Measurements from ENCODE around the gene APOL2. TPM values are rescaled to one million over a fixed set of nuclear protein-coding genes. Genes with fewer than 3 reads are reported as not detected.

Gene APOL2
- polyA plus RNA-seq, 1 donor from 2014 or later = not detected

DNA sequence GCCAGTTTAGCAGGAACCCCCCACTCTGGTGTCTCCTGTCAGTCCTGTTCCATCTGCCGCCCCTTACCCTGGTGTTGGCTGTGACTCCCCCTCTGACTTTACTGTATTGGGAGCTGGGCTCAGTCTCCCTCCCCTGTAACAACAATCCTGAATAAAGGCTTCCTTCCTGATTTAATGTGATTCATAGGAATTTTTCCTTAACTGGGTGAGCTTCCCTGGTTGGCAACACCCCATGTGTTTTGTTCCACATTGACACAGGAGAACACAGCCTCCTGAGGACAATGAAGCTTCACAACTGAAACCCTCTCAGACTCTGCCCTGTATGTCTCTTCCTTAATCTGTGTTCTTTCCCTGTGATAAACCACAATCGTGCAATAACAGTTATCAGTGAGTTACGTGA is 46.2 kb downstream of the APOL2 start:
- H3K27ac ChIP-seq (ENCODE audit: low read length) = no peak overlapping the region
- no peaks in the 10 kb centered on the region for H3F3A ChIP-seq (ENCODE audit: insufficient read depth, low read length, poor library complexity, severe bottlenecking)
- H3K9me2 ChIP-seq (ENCODE audit: insufficient read depth, low read length) = no peaks in the 10 kb centered on the region
- no peaks in the 10 kb centered on the region for H3K36me3 ChIP-seq (ENCODE audit: insufficient read depth, low read length)
- H3K9ac ChIP-seq (ENCODE audit: low read length) = no peak overlapping the region
- no peak for TF ChIP-seq RAD21 (conservative IDR thresholded peaks at IDR 0.05)
- no peak for TF ChIP-seq EP300 (conservative IDR thresholded peaks at IDR 0.05; ENCODE audit: poor library complexity, severe bottlenecking)
- no peak for TF ChIP-seq TAF1 (IDR thresholded peaks at IDR 0.05; ENCODE audit: low read depth)
- TF ChIP-seq, protein P1, sequence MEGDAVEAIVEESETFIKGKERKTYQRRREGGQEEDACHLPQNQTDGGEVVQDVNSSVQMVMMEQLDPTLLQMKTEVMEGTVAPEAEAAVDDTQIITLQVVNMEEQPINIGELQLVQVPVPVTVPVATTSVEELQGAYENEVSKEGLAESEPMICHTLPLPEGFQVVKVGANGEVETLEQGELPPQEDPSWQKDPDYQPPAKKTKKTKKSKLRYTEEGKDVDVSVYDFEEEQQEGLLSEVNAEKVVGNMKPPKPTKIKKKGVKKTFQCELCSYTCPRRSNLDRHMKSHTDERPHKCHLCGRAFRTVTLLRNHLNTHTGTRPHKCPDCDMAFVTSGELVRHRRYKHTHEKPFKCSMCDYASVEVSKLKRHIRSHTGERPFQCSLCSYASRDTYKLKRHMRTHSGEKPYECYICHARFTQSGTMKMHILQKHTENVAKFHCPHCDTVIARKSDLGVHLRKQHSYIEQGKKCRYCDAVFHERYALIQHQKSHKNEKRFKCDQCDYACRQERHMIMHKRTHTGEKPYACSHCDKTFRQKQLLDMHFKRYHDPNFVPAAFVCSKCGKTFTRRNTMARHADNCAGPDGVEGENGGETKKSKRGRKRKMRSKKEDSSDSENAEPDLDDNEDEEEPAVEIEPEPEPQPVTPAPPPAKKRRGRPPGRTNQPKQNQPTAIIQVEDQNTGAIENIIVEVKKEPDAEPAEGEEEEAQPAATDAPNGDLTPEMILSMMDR (IDR thresholded peaks at IDR 0.05; ENCODE audit: poor library complexity, severe bottlenecking) = no peak
- no peak for TF ChIP-seq SMC3 (conservative IDR thresholded peaks at IDR 0.05; ENCODE audit: poor library complexity)
- no peaks in the 10 kb centered on the region for H3K79me2 ChIP-seq (replicated peaks; ENCODE audit: insufficient read depth, low read length)
- H2AFZ ChIP-seq (ENCODE audit: low read depth, low read length) = no peak overlapping the region
- no peaks in the 10 kb centered on the region for H3K27me3 ChIP-seq (ENCODE audit: insufficient read depth, low read depth, low read length)
- H3K4me2 ChIP-seq (ENCODE audit: low read length) = no peak overlapping the region
- H3K4me3 ChIP-seq (ENCODE audit: low read length) = no peak overlapping the region
- no peaks in the 10 kb centered on the region for H4K20me1 ChIP-seq (ENCODE audit: insufficient read depth)
- no peaks in the 10 kb centered on the region for H3K9me3 ChIP-seq (ENCODE audit: low read length)

DNA sequence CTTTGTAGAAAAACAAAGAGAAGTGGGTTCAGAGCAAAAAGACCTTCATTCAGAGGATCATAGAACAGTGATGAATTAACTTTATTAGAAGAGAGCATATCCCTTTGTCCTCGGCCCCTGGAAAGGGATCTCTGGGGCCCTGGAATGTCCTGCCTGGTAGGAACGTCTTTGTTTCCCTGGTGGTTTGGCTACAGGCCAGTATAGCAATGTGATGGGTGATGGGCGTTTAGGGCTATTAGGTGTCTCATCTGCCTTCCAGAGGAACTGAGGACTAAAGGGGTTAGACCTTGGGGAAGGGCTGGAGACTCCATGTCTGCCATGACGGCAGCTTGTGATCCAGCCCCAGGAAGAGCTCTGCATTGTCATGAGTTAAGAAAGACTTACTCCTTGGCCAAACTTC is 46.8 kb downstream of the APOL2 start:
- no peak overlapping the region for H3K4me2 ChIP-seq (ENCODE audit: low read length)
- H3K27ac ChIP-seq (ENCODE audit: low read length) = no peak overlapping the region
- H3K79me2 ChIP-seq (replicated peaks; ENCODE audit: insufficient read depth, low read length) = no peaks in the 10 kb centered on the region
- no peak overlapping the region for H3K4me3 ChIP-seq (ENCODE audit: low read length)
- H3K9me3 ChIP-seq (ENCODE audit: low read length) = no peaks in the 10 kb centered on the region
- no peaks in the 10 kb centered on the region for H3K27me3 ChIP-seq (ENCODE audit: insufficient read depth, low read depth, low read length)
- H3F3A ChIP-seq (ENCODE audit: insufficient read depth, low read length, poor library complexity, severe bottlenecking) = no peaks in the 10 kb centered on the region
- no peaks in the 10 kb centered on the region for H4K20me1 ChIP-seq (ENCODE audit: insufficient read depth)
- H3K36me3 ChIP-seq (ENCODE audit: insufficient read depth, low read length) = no peaks in the 10 kb centered on the region
- H2AFZ ChIP-seq (ENCODE audit: low read depth, low read length) = no peak overlapping the region
- H3K9ac ChIP-seq (ENCODE audit: low read length) = no peak overlapping the region
- TF ChIP-seq RAD21 (conservative IDR thresholded peaks at IDR 0.05) (no peak), POLR2AphosphoS5 (IDR thresholded peaks at IDR 0.05) (no peak), EP300 (conservative IDR thresholded peaks at IDR 0.05; ENCODE audit: poor library complexity, severe bottlenecking) (no peak), MXI1 (conservative IDR thresholded peaks at IDR 0.05; ENCODE audit: poor library complexity, severe bottlenecking) (no peak), EZH2 (IDR thresholded peaks at IDR 0.05; ENCODE audit: borderline replicate concordance, insufficient read depth, low read length, poor library complexity, severe bottlenecking) (no peak), TAF1 (IDR thresholded peaks at IDR 0.05; ENCODE audit: low read depth) (no peak), SMC3 (conservative IDR thresholded peaks at IDR 0.05; ENCODE audit: poor library complexity) (no peak)
- TF ChIP-seq, protein P2, sequence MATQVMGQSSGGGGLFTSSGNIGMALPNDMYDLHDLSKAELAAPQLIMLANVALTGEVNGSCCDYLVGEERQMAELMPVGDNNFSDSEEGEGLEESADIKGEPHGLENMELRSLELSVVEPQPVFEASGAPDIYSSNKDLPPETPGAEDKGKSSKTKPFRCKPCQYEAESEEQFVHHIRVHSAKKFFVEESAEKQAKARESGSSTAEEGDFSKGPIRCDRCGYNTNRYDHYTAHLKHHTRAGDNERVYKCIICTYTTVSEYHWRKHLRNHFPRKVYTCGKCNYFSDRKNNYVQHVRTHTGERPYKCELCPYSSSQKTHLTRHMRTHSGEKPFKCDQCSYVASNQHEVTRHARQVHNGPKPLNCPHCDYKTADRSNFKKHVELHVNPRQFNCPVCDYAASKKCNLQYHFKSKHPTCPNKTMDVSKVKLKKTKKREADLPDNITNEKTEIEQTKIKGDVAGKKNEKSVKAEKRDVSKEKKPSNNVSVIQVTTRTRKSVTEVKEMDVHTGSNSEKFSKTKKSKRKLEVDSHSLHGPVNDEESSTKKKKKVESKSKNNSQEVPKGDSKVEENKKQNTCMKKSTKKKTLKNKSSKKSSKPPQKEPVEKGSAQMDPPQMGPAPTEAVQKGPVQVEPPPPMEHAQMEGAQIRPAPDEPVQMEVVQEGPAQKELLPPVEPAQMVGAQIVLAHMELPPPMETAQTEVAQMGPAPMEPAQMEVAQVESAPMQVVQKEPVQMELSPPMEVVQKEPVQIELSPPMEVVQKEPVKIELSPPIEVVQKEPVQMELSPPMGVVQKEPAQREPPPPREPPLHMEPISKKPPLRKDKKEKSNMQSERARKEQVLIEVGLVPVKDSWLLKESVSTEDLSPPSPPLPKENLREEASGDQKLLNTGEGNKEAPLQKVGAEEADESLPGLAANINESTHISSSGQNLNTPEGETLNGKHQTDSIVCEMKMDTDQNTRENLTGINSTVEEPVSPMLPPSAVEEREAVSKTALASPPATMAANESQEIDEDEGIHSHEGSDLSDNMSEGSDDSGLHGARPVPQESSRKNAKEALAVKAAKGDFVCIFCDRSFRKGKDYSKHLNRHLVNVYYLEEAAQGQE (IDR thresholded peaks at IDR 0.05; ENCODE audit: borderline replicate concordance) = no peak
- TF ChIP-seq, protein P1 (IDR thresholded peaks at IDR 0.05; ENCODE audit: poor library complexity, severe bottlenecking) = no peak
- no peaks in the 10 kb centered on the region for H3K9me2 ChIP-seq (ENCODE audit: insufficient read depth, low read length)
